GM10266 (cell line): ENCODE measurements around the gene FOXP1.
"Not testable (repeated sequence)": the region's sequence is repeated elsewhere in the genome, so short reads cannot be mapped to it uniquely, and the experiment has no call there.

Experiments used
- DNase-seq: peaks from one replicate; pipeline ENCODE4 v3.0.0; 2012; ENCODE audit errors: extremely low spot score
- TF ChIP-seq, protein P1 (sequence below): IDR thresholded peaks from 2 replicates; pipeline ENCODE4 v1.5.1; 2012; ENCODE audit warnings: mild to moderate bottlenecking, low read depth; ENCODE audit not compliant: control insufficient read depth, insufficient read depth; ENCODE audit errors: missing control alignments

FOXP1 gene

DNA sequence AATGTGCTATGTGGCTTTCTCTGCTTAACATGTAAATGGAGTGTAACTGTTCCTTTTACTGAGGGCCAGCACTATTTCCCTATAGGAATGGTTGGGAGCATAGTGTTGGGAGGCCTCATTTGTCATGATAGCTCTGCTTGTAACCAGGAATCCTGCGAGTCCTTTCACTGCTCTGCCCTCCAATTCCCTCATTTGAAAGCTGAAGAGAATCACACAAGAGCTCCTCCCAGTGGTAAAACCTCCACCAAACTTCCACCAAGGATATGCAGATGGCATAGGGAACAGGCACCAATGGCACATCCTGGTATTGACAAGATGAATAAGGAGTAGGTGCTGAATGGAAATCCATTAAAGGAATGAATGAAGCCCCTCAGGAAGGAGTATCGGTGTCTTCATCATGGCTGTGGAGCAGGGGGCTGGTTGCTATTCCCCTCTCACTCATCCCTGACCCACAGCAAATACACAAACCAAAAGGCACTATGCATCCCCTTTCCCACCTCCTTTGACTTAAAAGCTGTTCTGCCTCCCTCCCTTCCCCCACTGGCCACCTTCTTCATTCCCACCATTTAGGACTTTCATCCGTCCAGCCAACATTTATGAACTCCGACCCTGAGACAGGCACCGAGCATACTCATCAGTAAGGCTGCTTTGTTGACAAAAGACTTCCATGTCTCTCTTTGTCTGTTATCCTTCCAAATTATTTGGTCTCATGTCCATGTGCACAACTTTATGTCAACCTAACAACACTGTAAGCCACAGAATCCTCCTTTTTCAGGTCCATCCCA lies 560.8 kb downstream of the FOXP1 start:
- no peak for DNase-seq
- TF ChIP-seq, protein P1, sequence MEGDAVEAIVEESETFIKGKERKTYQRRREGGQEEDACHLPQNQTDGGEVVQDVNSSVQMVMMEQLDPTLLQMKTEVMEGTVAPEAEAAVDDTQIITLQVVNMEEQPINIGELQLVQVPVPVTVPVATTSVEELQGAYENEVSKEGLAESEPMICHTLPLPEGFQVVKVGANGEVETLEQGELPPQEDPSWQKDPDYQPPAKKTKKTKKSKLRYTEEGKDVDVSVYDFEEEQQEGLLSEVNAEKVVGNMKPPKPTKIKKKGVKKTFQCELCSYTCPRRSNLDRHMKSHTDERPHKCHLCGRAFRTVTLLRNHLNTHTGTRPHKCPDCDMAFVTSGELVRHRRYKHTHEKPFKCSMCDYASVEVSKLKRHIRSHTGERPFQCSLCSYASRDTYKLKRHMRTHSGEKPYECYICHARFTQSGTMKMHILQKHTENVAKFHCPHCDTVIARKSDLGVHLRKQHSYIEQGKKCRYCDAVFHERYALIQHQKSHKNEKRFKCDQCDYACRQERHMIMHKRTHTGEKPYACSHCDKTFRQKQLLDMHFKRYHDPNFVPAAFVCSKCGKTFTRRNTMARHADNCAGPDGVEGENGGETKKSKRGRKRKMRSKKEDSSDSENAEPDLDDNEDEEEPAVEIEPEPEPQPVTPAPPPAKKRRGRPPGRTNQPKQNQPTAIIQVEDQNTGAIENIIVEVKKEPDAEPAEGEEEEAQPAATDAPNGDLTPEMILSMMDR: peak; percentile 26

DNA sequence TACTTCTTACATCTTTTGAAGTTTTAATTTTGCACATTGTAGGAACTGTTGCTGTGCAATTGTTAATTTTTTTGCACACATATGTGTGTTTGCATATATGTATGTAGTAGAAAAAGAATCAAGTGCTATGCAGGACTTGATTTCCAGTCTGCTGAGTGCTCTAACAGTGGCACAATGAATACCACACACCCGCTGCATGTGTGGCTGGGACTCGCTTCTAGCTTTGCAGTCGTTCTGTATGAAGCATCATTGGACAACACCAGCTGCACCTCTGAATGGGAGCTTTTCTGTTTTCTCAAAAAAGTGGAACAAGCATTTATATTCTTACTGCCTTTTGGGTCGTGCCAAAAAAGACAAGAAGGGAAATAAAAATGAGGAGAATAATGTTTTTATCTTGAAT lies 564.7 kb downstream of the FOXP1 start:
- no peak for DNase-seq
- TF ChIP-seq, protein P1: no peak

DNA sequence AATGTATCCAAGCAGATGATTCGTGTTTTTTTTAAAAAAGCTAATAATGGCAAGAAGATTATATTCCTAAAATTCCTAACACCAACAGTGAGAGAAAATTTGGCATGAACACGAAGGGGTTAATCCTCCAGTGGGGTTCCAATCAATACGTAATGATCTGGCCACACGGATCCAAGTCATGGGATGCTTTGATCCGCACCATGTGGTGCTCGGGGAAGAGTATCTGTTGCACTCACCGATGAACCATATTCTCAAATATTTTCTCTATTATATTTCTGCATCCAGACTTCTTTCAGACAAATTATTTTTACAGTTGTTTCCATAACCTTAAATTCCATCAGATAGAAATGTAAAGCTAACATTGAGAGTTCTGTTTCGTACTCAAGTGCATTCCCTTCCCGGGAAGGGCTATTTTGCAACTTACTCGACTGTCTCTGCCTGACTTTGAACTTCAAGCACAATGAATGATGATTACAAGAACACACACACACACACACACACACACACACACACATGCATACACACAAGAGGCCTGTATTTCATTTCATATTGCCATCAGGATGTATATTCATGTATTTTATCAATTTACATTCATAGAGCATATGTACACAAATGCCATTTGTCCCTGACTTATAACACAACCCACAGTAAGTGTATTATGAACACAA lies 567.2 kb downstream of the FOXP1 start:
- DNase-seq: no peak
- TF ChIP-seq, protein P1: no peak

DNA sequence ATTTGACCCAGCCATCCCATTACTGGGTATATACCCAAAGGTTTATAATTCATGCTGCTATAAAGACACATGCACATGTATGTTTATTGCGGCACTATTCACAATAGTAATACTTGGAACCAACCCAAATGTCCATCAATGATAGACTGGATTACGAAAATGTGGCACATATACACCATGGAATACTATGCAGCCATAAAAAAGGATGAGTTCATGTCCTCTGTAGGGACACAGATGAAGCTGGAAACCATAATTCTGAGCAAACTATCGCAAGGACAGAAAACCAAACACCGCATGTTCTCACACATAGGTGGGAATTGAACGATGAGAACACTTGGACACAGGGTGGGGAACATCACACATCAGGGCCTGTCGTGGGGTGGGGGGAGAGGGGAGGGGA lies 568.9 kb downstream of the FOXP1 start:
- not testable (repeated sequence) for DNase-seq

DNA sequence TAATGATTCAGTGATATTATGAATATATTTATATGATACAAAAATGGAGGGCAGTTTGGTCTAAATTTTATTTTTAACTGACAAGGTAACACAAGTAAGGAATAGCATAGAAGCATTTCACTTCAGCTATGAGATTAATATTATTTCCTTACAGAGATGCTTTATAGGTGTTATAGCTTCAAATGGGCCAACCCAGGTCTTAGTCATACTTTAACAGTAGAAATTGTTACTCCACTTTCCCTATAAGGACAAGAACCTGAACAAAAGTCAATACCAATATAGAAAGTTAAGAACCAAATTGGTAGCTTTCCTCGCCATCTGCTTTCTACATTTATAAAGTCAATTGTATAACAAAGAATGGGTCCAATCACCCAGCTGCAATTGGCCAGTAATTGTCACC lies 570.6 kb downstream of the FOXP1 start:
- TF ChIP-seq, protein P1: no peak
- DNase-seq: no peak

DNA sequence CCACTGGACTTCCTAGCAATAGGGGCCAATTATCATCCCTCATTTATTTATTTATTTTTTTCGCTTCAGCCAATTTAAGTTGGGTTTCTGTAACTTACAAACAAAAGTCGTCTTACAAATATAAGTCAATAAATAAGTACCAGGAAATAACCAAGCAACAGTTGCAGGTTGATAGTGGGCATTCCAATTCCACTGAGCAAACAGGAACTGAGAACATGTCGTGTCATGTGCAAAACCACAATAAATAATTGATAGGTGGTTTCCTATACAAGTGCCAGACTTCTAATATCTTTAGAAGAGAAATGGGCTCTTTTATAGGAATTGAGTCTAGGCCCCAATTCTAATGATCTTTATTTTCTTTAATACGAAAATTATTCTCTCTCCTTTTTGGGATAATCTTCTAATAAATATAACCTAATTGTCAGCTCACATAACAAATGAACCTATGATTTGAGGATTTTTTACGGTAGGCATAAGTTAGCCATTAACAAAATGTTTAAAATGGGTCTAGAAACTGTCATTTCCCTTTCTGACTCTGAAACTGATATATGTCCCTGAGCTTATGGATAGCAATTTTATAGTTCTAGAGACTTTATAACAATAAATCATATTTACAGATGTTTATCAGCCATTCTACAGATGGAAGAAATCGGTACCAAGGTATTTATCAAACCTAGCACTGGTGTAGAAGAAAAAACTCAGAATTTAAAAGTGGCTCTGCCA lies 571.8 kb downstream of the FOXP1 start:
- DNase-seq: no peak

DNA sequence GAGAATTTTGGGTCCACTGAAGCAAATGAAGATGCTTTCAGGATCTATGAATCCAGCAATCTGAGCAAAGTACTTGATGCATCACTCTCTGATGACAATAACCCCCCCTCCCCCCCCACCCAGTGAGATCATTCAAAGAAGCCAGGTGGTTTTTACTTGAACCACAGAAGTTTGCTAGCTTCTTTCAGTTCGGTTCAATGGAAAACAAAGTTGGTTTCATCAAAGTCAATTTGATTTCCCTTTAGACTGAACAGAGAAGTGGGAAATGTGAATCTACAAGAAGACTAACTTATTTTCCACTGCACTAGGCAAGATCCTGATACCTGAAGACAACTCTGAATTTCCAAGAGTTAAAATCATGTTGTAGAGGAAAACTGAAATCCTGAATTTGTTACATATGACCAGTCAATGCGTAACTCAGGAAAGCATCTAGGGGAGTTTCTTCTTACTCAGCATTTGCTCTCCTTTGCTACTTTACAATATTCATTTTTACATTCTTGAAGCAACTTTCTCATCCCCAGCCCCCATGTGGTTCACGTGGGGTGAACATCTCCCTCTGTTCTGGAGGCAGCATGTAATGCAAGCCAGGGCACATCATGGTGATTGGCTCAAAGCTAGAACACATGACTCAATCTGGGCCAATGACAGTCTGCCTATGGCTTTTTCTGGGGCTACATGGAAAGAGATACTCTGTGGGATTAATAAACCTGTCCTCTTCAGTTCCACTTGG lies 572.6 kb downstream of the FOXP1 start:
- peak; percentile 37 for DNase-seq
- TF ChIP-seq, protein P1: no peak

More for the DNA sequence above, 571.8 kb downstream of the FOXP1 start:
- TF ChIP-seq, protein P1: no peak
